OCI-LY7 (cell line): ENCODE results near the gene SCRN3. TPM values are rescaled to one million over a fixed set of nuclear protein-coding genes. Genes with fewer than 3 reads are reported as not detected.

Experiments
- BruUV-seq: library from RNA; stranded (reverse); fragments of 400-500 nt; replicated peaks from 2 replicates; lab custom pipeline; 2021; lab: Mats Ljungman, UMichigan
- CTCF ChIA-PET: fragments of 300-600 bp; sonication (Branson Sonifier 250); formaldehyde crosslinking; loops from one replicate; lab custom pipeline; 2022; ENCODE audit warnings: antibody characterized with exemption; ENCODE audit not compliant: unreplicated experiment; lab: Charles Lee
- POLR2A ChIA-PET: fragments of 300-600 bp; sonication (Branson Sonifier 250); formaldehyde crosslinking; loops from one replicate; lab custom pipeline; 2022; ENCODE audit warnings: antibody characterized with exemption; lab: Charles Lee
- DNase-seq: peaks from one replicate; pipeline ENCODE4 v3.0.0-alpha.2; 2015; ENCODE audit warnings: low spot score
- H2AFZ ChIP-seq: fragments of 200-600 bp; sonication (generic), shearing (Covaris generic); 2 replicates; pipeline ENCODE4 v1.6.1; 2014; ENCODE audit warnings: mild to moderate bottlenecking, antibody characterized with exemption, low read length, moderate library complexity
- H3K27ac ChIP-seq: fragments of 200-600 bp; sonication (generic); 2 replicates; pipeline ENCODE4 v1.5.1; 2014; ENCODE audit warnings: mixed run types, low read depth, mild to moderate bottlenecking, moderate library complexity, low read length, inconsistent platforms; ENCODE audit not compliant: poor library complexity, severe bottlenecking
- H3K36me3 ChIP-seq: fragments of 200-600 bp; sonication (generic); 2 replicates; pipeline ENCODE4 v1.6.1; 2014; ENCODE audit warnings: mild to moderate bottlenecking, antibody characterized with exemption, low read length, moderate library complexity, mixed read lengths; ENCODE audit not compliant: insufficient read depth
- H3K4me1 ChIP-seq: fragments of 200-600 bp; sonication (generic); 2 replicates; pipeline ENCODE4 v1.5.1; 2014; ENCODE audit warnings: mild to moderate bottlenecking, low read length; ENCODE audit not compliant: insufficient read depth, poor library complexity, severe bottlenecking
- H3K4me2 ChIP-seq: fragments of 200-600 bp; sonication (generic); 2 replicates; pipeline ENCODE4 v1.6.1; 2014; ENCODE audit warnings: mild to moderate bottlenecking, low read length
- H3K4me3 ChIP-seq: fragments of 200-600 bp; sonication (generic); 2 replicates; pipeline ENCODE4 v1.5.1; 2014; ENCODE audit warnings: mild to moderate bottlenecking, low read depth, low read length; ENCODE audit not compliant: poor library complexity, severe bottlenecking
- H3K79me2 ChIP-seq: fragments of 200-600 bp; sonication (generic); 2 replicates; pipeline ENCODE4 v1.6.1; 2016; ENCODE audit warnings: low read depth, mild to moderate bottlenecking, low read length, moderate library complexity, mixed read lengths; ENCODE audit not compliant: insufficient read depth
- H3K9me2 ChIP-seq: fragments of 200-600 bp; sonication (generic); 2 replicates; pipeline ENCODE4 v1.6.1; 2016; ENCODE audit warnings: mild to moderate bottlenecking, low read length, mixed read lengths; ENCODE audit not compliant: insufficient read depth
- H3K9me3 ChIP-seq: fragments of 200-600 bp; sonication (generic); 2 replicates; pipeline ENCODE4 v1.6.1; 2014; ENCODE audit warnings: mild to moderate bottlenecking, mixed run types, low read length, mixed read lengths
- H4K20me1 ChIP-seq: fragments of 200-600 bp; sonication (generic); 2 replicates; pipeline ENCODE4 v1.6.1; 2014; ENCODE audit warnings: mild to moderate bottlenecking, antibody characterized with exemption, low read length, moderate library complexity, mixed read lengths; ENCODE audit not compliant: insufficient read depth
- CTCF ChIP-seq: fragments of 200-600 bp; sonication (generic); conservative IDR thresholded peaks from 2 replicates; pipeline ENCODE4 v1.5.1; 2014; ENCODE audit warnings: mild to moderate bottlenecking, antibody characterized with exemption, low read length, moderate library complexity, mixed read lengths
- EZH2phosphoT487 ChIP-seq: fragments of 200-600 bp; sonication (generic); IDR thresholded peaks from 2 replicates; pipeline ENCODE4 v1.6.1; 2018; ENCODE audit warnings: low read depth, borderline replicate concordance, mild to moderate bottlenecking, mixed run types, antibody characterized with exemption, low read length, moderate library complexity, mixed read lengths
- intact Hi-C: fragments of 100-400 bp; cut with micrococcal nuclease; formaldehyde crosslinking; loops from one replicate; pipeline ENCODE4 v1.10.0; 2022; ENCODE audit not compliant: unreplicated experiment
- total RNA-seq, 2 experiments: library from RNA; depleted of rRNA in 1 of 2; stranded (reverse); fragments of >200 nt in 1 of 2; shearing (Covaris generic) in 1 of 2; gene quantifications; 2 replicates each; pipeline ENCODE4 v1.2.3, GENCODE V29; 2014 to 2022

SCRN3 gene
- total RNA-seq, 2 experiments from 2014 or later: 6.1 to 10.6 TPM

GRCh38 chr2:174477759-174478158 is 82.2 kb downstream of the SCRN3 start:
- intact Hi-C loops: no loop called here
- Histone ChIP-seq H3K4me2 (no peak overlapping the region), H3K4me1 (no peaks in the 10 kb centered on the region), H3K4me3 (no peak overlapping the region), H3K9me3 (no peaks in the 10 kb centered on the region), H3K27ac (no peak overlapping the region), H3K79me2 (no peaks in the 10 kb centered on the region), H4K20me1 (no peaks in the 10 kb centered on the region), H3K36me3 (no peaks in the 10 kb centered on the region), H2AFZ (no peak overlapping the region), H3K9me2 (no peaks in the 10 kb centered on the region)
- BruUV-seq: no TSS peak
- ChIA-PET POLR2A (interaction anchor here (0.8 kb wide), 1 partner anchor 220 kb away, joined by 3 read pairs; no protein-coding TSS in a partner anchor), CTCF (no interaction called here)
- no peak for TF ChIP-seq CTCF
- TF ChIP-seq EZH2phosphoT487: no peak
- DNase-seq: no peak

Other genes starting within 250 kb of the SCRN3 start
- 66.0 and 69.5 TPM in 2 replicates for gene OLA1, start 147.2 kb upstream of the SCRN3 start, total RNA-seq (2014; rRNA removed; shearing (Covaris generic))
- 107 and 116 TPM in 2 replicates for gene OLA1, start 147.2 kb upstream of the SCRN3 start, total RNA-seq (2022)
- gene SP9, start 60.8 kb upstream of the SCRN3 start, total RNA-seq (2014; rRNA removed; shearing (Covaris generic)): not detected in 2 replicates
- not detected in 2 replicates for gene SP9, start 60.8 kb upstream of the SCRN3 start, total RNA-seq (2022)
- 0.26 and 1.9 TPM in 2 replicates for gene GPR155, start 91.3 kb downstream of the SCRN3 start, total RNA-seq (2014; rRNA removed; shearing (Covaris generic))
- 0.96 and 1.9 TPM in 2 replicates for gene GPR155, start 91.3 kb downstream of the SCRN3 start, total RNA-seq (2022)
- gene WIPF1, start 202.1 kb downstream of the SCRN3 start, total RNA-seq (2014; rRNA removed; shearing (Covaris generic)): 22.7 and 27.1 TPM in 2 replicates
- gene WIPF1, start 202.1 kb downstream of the SCRN3 start, total RNA-seq (2022): 183 and 192 TPM in 2 replicates